H1 (cell line): Measurements from ENCODE around the gene CFAP58. TPM values are rescaled to one million over a fixed set of nuclear protein-coding genes. Genes with fewer than 3 reads are reported as not detected.

Experiments
- ASH2L ChIP-seq: fragments of 200-600, 300-600 bp; sonication (generic); IDR thresholded peaks from one replicate; pipeline ENCODE4 v1.7.1; 2017; ENCODE audit warnings: low read length
- CHD1 ChIP-seq: IDR thresholded peaks from 2 replicates; pipeline ENCODE4 v1.6.1; 2012; ENCODE audit warnings: low read depth, low read length, improper control_type of control experiment
- CHD2 ChIP-seq: IDR thresholded peaks from 2 replicates; pipeline ENCODE4 v1.6.1; 2012; ENCODE audit warnings: low read length, improper control_type of control experiment
- CREB1 ChIP-seq: IDR thresholded peaks from 2 replicates; pipeline ENCODE4 v1.6.1; 2012; ENCODE audit warnings: inconsistent platforms
- CTBP2 ChIP-seq: IDR thresholded peaks from 2 replicates; pipeline ENCODE4 v1.7.0; 2011; ENCODE audit warnings: borderline replicate concordance, mild to moderate bottlenecking, moderate library complexity, mixed read lengths, low read length; ENCODE audit not compliant: insufficient read depth, insufficient read length
- HDAC2 ChIP-seq, 2 experiments: fragments of 300-600 bp in 1 of 2; sonication (generic) in 1 of 2; IDR thresholded peaks; 2 replicates each; pipeline ENCODE4 v1.6.1; 2011 to 2012; ENCODE audit warnings: low read depth in 2 of 2, low read length in 2 of 2, mild to moderate bottlenecking in 2 of 2, moderate library complexity in 2 of 2, borderline replicate concordance in 1 of 2, inconsistent platforms in 1 of 2
- JUN ChIP-seq: IDR thresholded peaks from 2 replicates; pipeline ENCODE4 v1.6.1; 2011; ENCODE audit warnings: low read depth, mild to moderate bottlenecking, improper control_type of control experiment, low read length
- JUND ChIP-seq: IDR thresholded peaks from 2 replicates; pipeline ENCODE4 v1.6.1; 2011; ENCODE audit warnings: mild to moderate bottlenecking, improper control_type of control experiment, low read length
- KDM4A ChIP-seq: IDR thresholded peaks from one replicate; pipeline ENCODE4 v1.7.1; 2012; ENCODE audit warnings: low read depth, mild to moderate bottlenecking, moderate library complexity, low read length, inconsistent platforms; ENCODE audit not compliant: severe bottlenecking
- KDM5A ChIP-seq: fragments of 200-600 bp; IDR thresholded peaks from 2 replicates; pipeline ENCODE4 v1.7.1; 2012; ENCODE audit warnings: mild to moderate bottlenecking, low read length, inconsistent platforms, mixed read lengths
- MAX ChIP-seq: IDR thresholded peaks from 2 replicates; pipeline ENCODE4 v1.6.1; 2012; ENCODE audit warnings: inconsistent platforms
- NRF1 ChIP-seq: IDR thresholded peaks from 2 replicates; pipeline ENCODE4 v1.6.1; 2011; ENCODE audit warnings: mild to moderate bottlenecking, low read depth, low read length, improper control_type of control experiment
- PHF8 ChIP-seq: fragments of 200-600 bp; sonication (generic); conservative IDR thresholded peaks from 2 replicates; pipeline ENCODE4 v1.7.1; 2012; ENCODE audit warnings: low read depth, mild to moderate bottlenecking, inconsistent platforms, low read length, moderate library complexity
- POLR2AphosphoS5 ChIP-seq: IDR thresholded peaks from 2 replicates; pipeline ENCODE4 v1.6.1; 2011; ENCODE audit warnings: low read depth, low read length
- RAD21 ChIP-seq, 2 experiments: IDR thresholded peaks in 1 of 2; conservative IDR thresholded peaks in 1 of 2; 2 replicates each; pipeline ENCODE4 v1.6.1; 2011; ENCODE audit warnings: low read depth in 2 of 2, low read length in 2 of 2, improper control_type of control experiment in 1 of 2, inconsistent platforms in 1 of 2, mild to moderate bottlenecking in 1 of 2, moderate library complexity in 1 of 2
- RBBP5 ChIP-seq: IDR thresholded peaks from 2 replicates; pipeline ENCODE4 v1.7.1; 2012; ENCODE audit warnings: low read depth, mild to moderate bottlenecking, inconsistent platforms, low read length, moderate library complexity, borderline replicate concordance
- SP1 ChIP-seq: IDR thresholded peaks from 2 replicates; pipeline ENCODE4 v1.6.1; 2011; ENCODE audit warnings: low read depth, low read length
- SP4 ChIP-seq: IDR thresholded peaks from 2 replicates; pipeline ENCODE4 v1.6.1; 2012; ENCODE audit warnings: low read length, inconsistent platforms
- TEAD4 ChIP-seq: IDR thresholded peaks from 2 replicates; pipeline ENCODE4 v1.6.1; 2012; ENCODE audit warnings: low read depth, low read length, inconsistent platforms, mixed read lengths
- polyA plus RNA-seq, 7 experiments: library from polyadenylated mRNA; depleted of rRNA in 3 of 7; stranded (reverse) in 5 of 7; unstranded in 2 of 7; fragments of >200 nt in 5 of 7; fragments of 200-250 nt in 2 of 7; gene quantifications; 1 replicate in 5 of 7; 2 replicates in 1 of 7; 4 replicates in 1 of 7; pipeline versions ENCODE4 v1.2.1 to v1.2.3, GENCODE V29; 2011 to 2013; ENCODE audit warnings: missing spikeins in 2 of 7, mixed read lengths in 2 of 7
- total RNA-seq: library from RNA; stranded (reverse); fragmentation: NEBNext Ultra II Directional; extraction: Animal tissue kit (Norgen Biotek cat#: 25700); gene quantifications from 2 replicates; pipeline ENCODE4 v1.2.1, GENCODE V29; 2021
- TF ChIP-seq, protein P1 (sequence below), 3 experiments: IDR thresholded peaks; 1 replicate in 2 of 3; 2 replicates in 1 of 3; pipeline versions ENCODE4 v1.5.1 to v1.6.1; 2011; ENCODE audit warnings: low read length in 3 of 3, mild to moderate bottlenecking in 3 of 3, inconsistent platforms in 2 of 3, low read depth in 1 of 3, moderate library complexity in 1 of 3; ENCODE audit not compliant: insufficient read depth in 1 of 3; ENCODE audit errors: control extremely low read depth in 1 of 3
- TF ChIP-seq, protein P2 (sequence below): IDR thresholded peaks from 2 replicates; pipeline ENCODE4 v1.6.1; 2011; ENCODE audit warnings: low read depth, mild to moderate bottlenecking, low read length; ENCODE audit not compliant: insufficient read depth

Gene CFAP58
- total and polyA plus RNA-seq, 2 of the 8 experiments (the other 6 are each of a cell fraction or from before 2014, with no cell fraction given) = 0.32 to 0.71 TPM

- TF ChIP-seq PHF8 (peak; percentile 43; the same call in 1 of the 2 replicates), KDM4A (peak; percentile 76), NRF1 (no peak), CTBP2 (no peak), CHD2 (no peak), KDM5A (no peak), SP4 (no peak), RAD21 (IDR thresholded peaks at IDR 0.05 in 1 of 2, conservative IDR thresholded peaks at IDR 0.05 in 1 of 2; ENCODE audit: low read depth in 2 of 2, low read length in 2 of 2) (no peak), MAX (peak; percentile 65), HDAC2 (IDR thresholded peaks at IDR 0.05; ENCODE audit: borderline replicate concordance in 1 of 2, low read depth in 2 of 2, low read length in 2 of 2) (no peak; a peak in 1 of 4 replicates), JUN (no peak), ASH2L (peak; percentile 71), JUND (no peak), TEAD4 (no peak), CHD1 (no peak), SP1 (no peak), CREB1 (no peak), RBBP5 (peak; percentile 92), POLR2AphosphoS5 (peak; percentile 52; the same call in 1 of the 2 replicates)
- TF ChIP-seq, protein P1, sequence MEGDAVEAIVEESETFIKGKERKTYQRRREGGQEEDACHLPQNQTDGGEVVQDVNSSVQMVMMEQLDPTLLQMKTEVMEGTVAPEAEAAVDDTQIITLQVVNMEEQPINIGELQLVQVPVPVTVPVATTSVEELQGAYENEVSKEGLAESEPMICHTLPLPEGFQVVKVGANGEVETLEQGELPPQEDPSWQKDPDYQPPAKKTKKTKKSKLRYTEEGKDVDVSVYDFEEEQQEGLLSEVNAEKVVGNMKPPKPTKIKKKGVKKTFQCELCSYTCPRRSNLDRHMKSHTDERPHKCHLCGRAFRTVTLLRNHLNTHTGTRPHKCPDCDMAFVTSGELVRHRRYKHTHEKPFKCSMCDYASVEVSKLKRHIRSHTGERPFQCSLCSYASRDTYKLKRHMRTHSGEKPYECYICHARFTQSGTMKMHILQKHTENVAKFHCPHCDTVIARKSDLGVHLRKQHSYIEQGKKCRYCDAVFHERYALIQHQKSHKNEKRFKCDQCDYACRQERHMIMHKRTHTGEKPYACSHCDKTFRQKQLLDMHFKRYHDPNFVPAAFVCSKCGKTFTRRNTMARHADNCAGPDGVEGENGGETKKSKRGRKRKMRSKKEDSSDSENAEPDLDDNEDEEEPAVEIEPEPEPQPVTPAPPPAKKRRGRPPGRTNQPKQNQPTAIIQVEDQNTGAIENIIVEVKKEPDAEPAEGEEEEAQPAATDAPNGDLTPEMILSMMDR (IDR thresholded peaks at IDR 0.05; ENCODE audit: control extremely low read depth in 1 of 3, insufficient read depth in 1 of 3, low read depth in 1 of 3, low read length in 3 of 3) = peak in 2 of 3 experiments; percentile 21 to 32; a peak in 2 of 4 replicates
- TF ChIP-seq, protein P2, sequence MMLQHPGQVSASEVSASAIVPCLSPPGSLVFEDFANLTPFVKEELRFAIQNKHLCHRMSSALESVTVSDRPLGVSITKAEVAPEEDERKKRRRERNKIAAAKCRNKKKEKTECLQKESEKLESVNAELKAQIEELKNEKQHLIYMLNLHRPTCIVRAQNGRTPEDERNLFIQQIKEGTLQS = no peak
These were observed 15.5 kb upstream of the CFAP58 start, which contains the start of gene ITPRIP (continued) for GRCh38 chr10:104337985-104338735.
